Keratinocyte (primary cell): Measurements from ENCODE around the gene SH3GLB1. TPM values are rescaled to one million over a fixed set of nuclear protein-coding genes. Genes with fewer than 3 reads are reported as not detected.

ENCODE experiments used
- DNase-seq: peaks from one replicate; pipeline ENCODE4 v3.0.0-alpha.2; 2011; ENCODE audit warnings: low read depth, missing footprints, low spot score
- FAIRE-seq: peaks from 2 replicates; lab custom pipeline; 2011; peaks lifted over from hg19 to GRCh38; lab: Jason Lieb, UNC
- H2AFZ ChIP-seq: 2 replicates; pipeline ENCODE4 v1.6.0; 2012; ENCODE audit warnings: low read length, control low read depth, inconsistent platforms; ENCODE audit not compliant: control insufficient read depth
- H3K27ac ChIP-seq: 2 replicates; pipeline ENCODE4 v1.5.1; 2011; ENCODE audit warnings: low read length; ENCODE audit not compliant: control insufficient read depth, insufficient read depth
- H3K27me3 ChIP-seq: 3 replicates; pipeline ENCODE4 v1.6.0; 2011; ENCODE audit warnings: low read length; ENCODE audit not compliant: control insufficient read depth, insufficient read depth; ENCODE audit errors: extremely low read depth
- H3K36me3 ChIP-seq, 2 experiments: 2 replicates in 1 of 2; 3 replicates in 1 of 2; pipeline ENCODE4 v1.5.1; 2011; ENCODE audit warnings: low read length in 2 of 2, mild to moderate bottlenecking in 1 of 2; ENCODE audit not compliant: control insufficient read depth in 2 of 2, insufficient read depth in 2 of 2; ENCODE audit errors: extremely low read depth in 1 of 2
- H3K4me1 ChIP-seq: 3 replicates; pipeline ENCODE4 v1.5.1; 2011; ENCODE audit warnings: low read length; ENCODE audit not compliant: control insufficient read depth, insufficient read depth; ENCODE audit errors: extremely low read depth
- H3K4me2 ChIP-seq: 3 replicates; pipeline ENCODE4 v1.6.0; 2011; ENCODE audit warnings: low read depth, low read length; ENCODE audit not compliant: control insufficient read depth, insufficient read depth; ENCODE audit errors: extremely low read depth
- H3K4me3 ChIP-seq, 3 experiments: fragments of 200-600 bp in 1 of 3; sonication (generic) in 1 of 3; 2 replicates in 2 of 3; 3 replicates in 1 of 3; pipeline ENCODE4 v1.5.1; 2011 to 2016; ENCODE audit warnings: low read length in 3 of 3, mild to moderate bottlenecking in 3 of 3, control low read depth in 2 of 3, inconsistent platforms in 1 of 3, low read depth in 1 of 3, mixed read lengths in 1 of 3, mixed run types in 1 of 3, moderate library complexity in 1 of 3; ENCODE audit not compliant: control insufficient read depth in 2 of 3, insufficient read depth in 2 of 3; ENCODE audit errors: extremely low read depth in 1 of 3
- H3K79me2 ChIP-seq: 2 replicates; pipeline ENCODE4 v1.6.0; 2012; ENCODE audit warnings: low read length; ENCODE audit not compliant: control insufficient read depth, insufficient read depth
- H3K9ac ChIP-seq: 3 replicates; pipeline ENCODE4 v1.6.0; 2011; ENCODE audit warnings: low read length; ENCODE audit not compliant: control insufficient read depth, insufficient read depth; ENCODE audit errors: extremely low read depth
- H3K9me1 ChIP-seq: 3 replicates; pipeline ENCODE4 v1.6.0; 2011; ENCODE audit warnings: low read length; ENCODE audit not compliant: control insufficient read depth, insufficient read depth; ENCODE audit errors: extremely low read depth
- H3K9me3 ChIP-seq: 2 replicates; pipeline ENCODE4 v1.5.1; 2012; ENCODE audit warnings: low read depth, low read length; ENCODE audit not compliant: control insufficient read depth
- H4K20me1 ChIP-seq: 3 replicates; pipeline ENCODE4 v1.6.0; 2011; ENCODE audit warnings: low read length; ENCODE audit not compliant: control insufficient read depth, insufficient read depth; ENCODE audit errors: extremely low read depth
- EZH2 ChIP-seq: IDR thresholded peaks from one replicate; pipeline ENCODE4 v1.6.1; 2012; ENCODE audit warnings: inconsistent platforms, mild to moderate bottlenecking, low read length, moderate library complexity
- dilution Hi-C: fragments of 300-500 bp; cut with MboI; formaldehyde crosslinking; loops from one replicate; pipeline ENCODE4 v1.7.0; 2020; ENCODE audit warnings: low sequenced_read_pairs; ENCODE audit not compliant: extremely low pct_ligation_motif_present
- polyA plus RNA-seq, 5 experiments: library from polyadenylated mRNA; depleted of rRNA in 3 of 5; stranded (reverse) in 3 of 5; stranded (forward) in 1 of 5; unstranded in 1 of 5; fragments of >200 nt; gene quantifications; 1 replicate in 1 of 5; 2 replicates in 3 of 5; 3 replicates in 1 of 5; pipeline versions ENCODE4 v1.2.1 to v1.2.3, GENCODE V29; 2011 to 2012; ENCODE audit warnings: missing spikeins in 2 of 5, low read depth in 1 of 5, low replicate concordance in 1 of 5
- TF ChIP-seq, protein P1 (sequence below), 3 experiments: IDR thresholded peaks in 1 of 3; conservative IDR thresholded peaks in 1 of 3; optimal IDR thresholded peaks in 1 of 3; 2 replicates in 2 of 3; 3 replicates in 1 of 3; pipeline versions ENCODE3 to v1.5.1; 2011; ENCODE audit warnings: low read length in 3 of 3, mild to moderate bottlenecking in 3 of 3, moderate library complexity in 2 of 3, control low read depth in 1 of 3, inconsistent platforms in 1 of 3; ENCODE audit not compliant: insufficient read depth in 2 of 3; ENCODE audit errors: extremely low read depth in 1 of 3

The SH3GLB1 gene
- polyA plus RNA-seq, 1 donor (not counting 4 experiments of a cell fraction or from before 2014, with no cell fraction given): 77.1 TPM

DNA sequence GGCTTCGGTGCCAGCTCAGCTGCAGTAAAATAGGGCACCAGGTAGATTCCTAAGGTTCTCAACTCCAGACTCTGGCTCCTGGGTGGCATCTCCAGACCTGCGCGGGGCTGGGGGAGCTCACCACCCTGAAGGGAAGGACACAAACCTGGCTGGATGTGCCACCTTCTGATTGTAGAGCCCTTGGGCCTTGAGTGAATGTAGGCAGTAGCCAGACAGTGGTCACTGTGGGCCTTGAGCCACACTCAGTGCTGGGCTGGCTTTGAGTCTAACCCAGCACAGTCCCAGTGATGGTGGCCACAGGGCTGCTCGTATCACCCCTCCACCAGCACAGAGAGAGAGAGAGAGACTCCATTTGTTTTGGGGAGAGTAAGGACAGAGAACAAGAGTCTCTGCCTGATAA is 38.0 kb upstream of the SH3GLB1 start:
- TF ChIP-seq, protein P1, sequence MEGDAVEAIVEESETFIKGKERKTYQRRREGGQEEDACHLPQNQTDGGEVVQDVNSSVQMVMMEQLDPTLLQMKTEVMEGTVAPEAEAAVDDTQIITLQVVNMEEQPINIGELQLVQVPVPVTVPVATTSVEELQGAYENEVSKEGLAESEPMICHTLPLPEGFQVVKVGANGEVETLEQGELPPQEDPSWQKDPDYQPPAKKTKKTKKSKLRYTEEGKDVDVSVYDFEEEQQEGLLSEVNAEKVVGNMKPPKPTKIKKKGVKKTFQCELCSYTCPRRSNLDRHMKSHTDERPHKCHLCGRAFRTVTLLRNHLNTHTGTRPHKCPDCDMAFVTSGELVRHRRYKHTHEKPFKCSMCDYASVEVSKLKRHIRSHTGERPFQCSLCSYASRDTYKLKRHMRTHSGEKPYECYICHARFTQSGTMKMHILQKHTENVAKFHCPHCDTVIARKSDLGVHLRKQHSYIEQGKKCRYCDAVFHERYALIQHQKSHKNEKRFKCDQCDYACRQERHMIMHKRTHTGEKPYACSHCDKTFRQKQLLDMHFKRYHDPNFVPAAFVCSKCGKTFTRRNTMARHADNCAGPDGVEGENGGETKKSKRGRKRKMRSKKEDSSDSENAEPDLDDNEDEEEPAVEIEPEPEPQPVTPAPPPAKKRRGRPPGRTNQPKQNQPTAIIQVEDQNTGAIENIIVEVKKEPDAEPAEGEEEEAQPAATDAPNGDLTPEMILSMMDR (optimal IDR thresholded peaks at IDR 0.05 in 1 of 3, IDR thresholded peaks at IDR 0.05 in 1 of 3, conservative IDR thresholded peaks at IDR 0.05 in 1 of 3; ENCODE audit: extremely low read depth in 1 of 3, insufficient read depth in 2 of 3, low read length in 3 of 3): no peak
- TF ChIP-seq EZH2: no peak
- no peaks in the 10 kb centered on the region for H3K9me1 ChIP-seq
- H3K36me3 ChIP-seq: no peaks in the 10 kb centered on the region

DNA sequence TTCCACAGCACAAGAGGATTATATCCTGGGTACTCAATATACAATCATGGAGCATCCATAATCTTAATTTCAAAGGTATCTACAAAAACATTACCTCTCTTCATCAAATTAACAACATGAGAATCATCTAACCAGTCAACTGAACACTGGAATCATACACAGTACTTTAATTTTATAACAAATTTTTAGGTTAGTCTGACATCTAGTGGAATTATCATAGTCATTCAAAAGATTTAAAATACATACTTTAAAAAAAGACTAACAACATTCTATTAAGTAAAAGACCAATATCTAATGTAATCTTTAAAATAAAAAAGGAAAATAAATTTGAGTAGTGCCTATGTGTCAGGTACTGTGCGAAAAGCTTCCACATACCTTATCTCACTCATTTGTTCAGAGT is 16.8 kb upstream of the SH3GLB1 start:
- Histone ChIP-seq H3K27ac (no peak overlapping the region), H3K9ac (no peak overlapping the region), H3K36me3 (no peaks in the 10 kb centered on the region), H3K4me2 (no peak overlapping the region), H3K27me3 (no peaks in the 10 kb centered on the region), H3K4me3 (no peak overlapping the region), H3K9me1 (no peaks in the 10 kb centered on the region), H4K20me1 (no peaks in the 10 kb centered on the region), H3K9me3 (no peaks in the 10 kb centered on the region), H3K4me1 (no peaks in the 10 kb centered on the region), H2AFZ (no peak overlapping the region), H3K79me2 (no peaks in the 10 kb centered on the region)
- TF ChIP-seq, protein P1 (optimal IDR thresholded peaks at IDR 0.05 in 1 of 3, IDR thresholded peaks at IDR 0.05 in 1 of 3, conservative IDR thresholded peaks at IDR 0.05 in 1 of 3; ENCODE audit: extremely low read depth in 1 of 3, insufficient read depth in 2 of 3, low read length in 3 of 3): no peak
- TF ChIP-seq EZH2: no peak
- DNase-seq (no peak), FAIRE-seq (no peak)
- dilution Hi-C loops: loop anchor here (25.0 kb wide), 1 partner anchor 175 kb away; no protein-coding TSS in a partner anchor

More for the DNA sequence above, 38.0 kb upstream of the SH3GLB1 start:
- Histone ChIP-seq H3K9me3 (no peaks in the 10 kb centered on the region), H3K79me2 (no peaks in the 10 kb centered on the region), H3K27ac (no peak overlapping the region), H3K27me3 (no peaks in the 10 kb centered on the region), H3K4me1 (no peaks in the 10 kb centered on the region), H3K4me2 (no peak overlapping the region), H3K4me3 (no peak overlapping the region), H4K20me1 (no peaks in the 10 kb centered on the region), H2AFZ (no peak overlapping the region), H3K9ac (no peak overlapping the region)
- dilution Hi-C loops: no loop called here
- no peak for FAIRE-seq
- no peak for DNase-seq
